ENCODE measurements around the gene CMTM1. TPM values are rescaled to one million over a fixed set of nuclear protein-coding genes. Genes with fewer than 3 reads are reported as not detected.
A peak's percentile ranks its signal among the peaks of the same experiment; 100 is the strongest.
"Not testable (repeated sequence)": the region's sequence is repeated elsewhere in the genome, so short reads cannot be mapped to it uniquely, and the experiment has no call there.

Gene CMTM1
- polyA plus RNA-seq, 3 donors = 5.5 to 7.9 (median 7.3) TPM

- DNase-seq (ENCODE audit: extremely low read depth in 1 of 11, low read depth in 9 of 11, low spot score in 4 of 11) = peak in 4 of 11 donors; percentile 24 to 51 (median 46)
These were observed 39.1 kb downstream of the CMTM1 start for GRCh38 chr16:66605177-66605978.

DNA sequence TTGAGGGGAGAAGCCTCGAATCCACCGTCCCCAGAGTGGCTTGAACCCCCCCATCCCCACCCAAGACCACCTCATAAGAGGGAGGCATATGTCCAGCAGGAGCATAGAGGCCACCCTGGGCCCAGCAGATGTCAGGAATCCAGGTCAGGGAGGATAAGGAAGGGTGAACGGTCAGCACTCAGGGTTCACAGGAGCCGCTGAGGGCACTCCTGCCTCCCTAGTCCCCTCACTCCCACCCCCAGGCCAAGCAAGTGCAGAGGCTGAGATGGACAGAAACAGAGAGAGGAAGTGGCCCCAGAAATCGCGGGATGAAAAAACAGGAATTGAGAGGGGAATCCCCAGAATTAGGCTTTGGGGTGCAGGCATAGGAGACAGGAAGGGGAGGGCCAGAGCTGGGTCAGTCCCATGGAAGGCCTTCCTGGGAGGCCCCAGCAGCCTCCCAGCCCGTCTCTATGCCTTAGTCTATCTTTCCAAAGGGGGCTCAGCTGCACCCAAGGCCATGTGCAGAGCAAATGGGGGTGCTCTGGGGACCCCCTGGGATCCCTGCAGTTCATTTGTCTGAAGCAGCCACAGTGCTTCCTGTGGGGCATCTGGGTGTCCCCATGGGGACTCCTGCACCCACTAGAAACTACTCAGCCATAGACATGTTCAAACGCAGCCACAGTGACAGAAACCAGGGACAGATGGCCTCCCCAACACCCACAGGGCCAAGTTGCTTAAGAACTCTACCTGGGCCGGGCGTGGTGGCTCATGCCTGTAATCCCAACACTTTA is 39.9 kb downstream of the CMTM1 start:
- DNase-seq (ENCODE audit: extremely low read depth in 1 of 11, low read depth in 9 of 11, low spot score in 4 of 11) = no peak

DNA sequence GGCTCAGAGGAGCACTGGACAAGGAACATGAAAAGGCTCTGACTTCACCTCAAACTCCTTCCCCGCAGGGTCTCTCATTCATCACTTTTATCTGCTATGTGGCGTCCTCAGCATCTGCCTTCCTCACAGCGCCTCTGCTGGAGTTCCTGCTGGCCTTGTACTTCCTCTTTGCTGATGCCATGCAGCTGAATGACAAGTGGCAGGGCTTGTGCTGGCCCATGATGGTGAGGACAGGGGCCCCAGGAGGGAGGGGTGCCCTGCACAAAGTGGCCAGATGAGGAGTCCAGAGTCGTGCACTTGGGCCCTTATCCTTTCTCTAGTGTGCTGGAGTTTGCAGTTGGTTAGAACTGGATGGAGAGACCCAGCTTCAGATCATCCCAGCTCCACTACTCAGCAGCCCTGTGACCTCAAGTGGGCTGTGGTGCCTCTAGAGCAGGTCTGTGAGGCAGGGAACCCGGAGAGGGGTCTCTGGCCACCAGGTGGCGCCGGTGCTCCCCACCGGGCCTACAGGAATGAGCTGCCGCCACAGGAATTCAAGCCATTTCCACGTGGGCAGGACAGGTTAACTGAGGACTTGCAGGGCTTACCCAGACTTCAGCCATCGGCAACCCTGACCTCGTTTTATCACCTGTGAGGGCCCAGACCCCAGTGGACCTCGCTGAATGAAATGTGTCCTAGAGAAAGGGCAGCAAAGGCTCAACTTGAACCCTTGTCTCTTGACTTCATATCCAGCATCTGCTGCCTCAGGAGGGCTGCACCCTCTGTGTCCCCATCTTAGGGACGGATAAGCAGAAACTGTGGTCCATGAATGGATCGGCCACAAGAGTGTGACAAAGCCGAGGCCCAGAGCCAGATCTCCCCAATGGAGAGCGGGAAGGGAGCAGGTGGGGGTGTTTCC is 42.3 kb downstream of the CMTM1 start:
- peak in 10 of 11 donors; percentile 67 to 86 (median 76) for DNase-seq (ENCODE audit: extremely low read depth in 1 of 11, low read depth in 9 of 11, low spot score in 4 of 11)

- DNase-seq (ENCODE audit: extremely low read depth in 1 of 11, low read depth in 9 of 11, low spot score in 4 of 11) = no peak
These were observed 42.9 kb downstream of the CMTM1 start for GRCh38 chr16:66609139-66609510.

DNA sequence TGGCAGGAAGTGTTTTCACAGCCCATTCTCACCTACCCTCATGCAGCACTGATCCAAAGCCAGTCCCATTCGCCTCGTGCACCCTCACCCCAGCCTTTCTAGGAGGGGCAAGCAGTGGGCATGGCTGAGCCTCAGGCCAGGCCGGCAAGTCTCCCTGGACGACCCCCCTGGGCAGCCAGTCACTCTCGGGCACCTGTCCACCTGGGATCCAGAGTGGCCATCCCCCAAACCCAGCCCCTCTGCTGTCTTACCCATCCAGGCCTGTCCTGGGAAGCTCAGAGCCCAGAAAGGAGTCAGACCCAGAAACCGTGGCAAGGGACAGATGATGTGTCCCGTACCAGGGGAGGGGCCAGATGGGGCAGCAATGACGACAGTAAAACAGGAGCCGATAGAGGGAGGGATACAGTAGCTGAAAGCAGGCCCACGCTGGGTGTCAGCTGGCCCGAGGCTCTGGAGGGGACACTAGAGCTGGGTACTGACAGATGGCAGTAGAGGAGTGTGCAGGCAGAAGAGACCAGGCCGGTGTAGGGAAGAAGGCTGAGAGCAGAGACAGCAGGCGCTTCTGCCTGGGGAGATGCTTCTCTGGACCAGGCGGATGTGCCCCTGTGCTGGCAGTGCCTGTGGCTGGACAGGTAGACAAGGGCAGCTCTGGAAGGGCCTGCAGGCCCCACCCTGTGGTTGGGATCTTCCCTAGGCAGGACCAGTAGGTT is 44.0 kb downstream of the CMTM1 start:
- DNase-seq (ENCODE audit: extremely low read depth in 1 of 11, low read depth in 9 of 11, low spot score in 4 of 11) = no peak

DNA sequence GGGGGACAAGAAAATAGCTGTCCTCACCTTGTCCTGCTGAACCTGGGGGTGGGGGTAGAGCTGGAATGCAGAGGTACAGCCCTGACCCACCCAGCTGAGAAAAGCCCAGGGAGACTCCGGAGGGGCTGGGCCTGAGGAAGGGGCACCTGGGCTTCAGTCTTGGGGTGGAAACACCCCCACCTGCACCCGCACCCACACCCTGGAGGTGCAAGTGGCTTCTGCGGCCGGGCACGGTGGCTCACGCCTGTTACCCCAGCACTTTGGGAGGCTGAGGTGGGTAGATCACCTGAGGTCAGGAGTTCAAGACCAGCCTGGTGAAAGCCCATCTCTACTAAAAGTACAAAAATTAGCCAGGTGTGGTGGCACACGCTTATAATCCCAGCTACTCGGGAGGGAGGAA is 45.7 kb downstream of the CMTM1 start:
- DNase-seq (ENCODE audit: extremely low read depth in 1 of 11, low read depth in 9 of 11, low spot score in 4 of 11) = not testable (repeated sequence)

- DNase-seq (ENCODE audit: extremely low read depth in 1 of 11, low read depth in 9 of 11, low spot score in 4 of 11) = no peak
These were observed 46.2 kb downstream of the CMTM1 start for GRCh38 chr16:66612422-66612821.

DNA sequence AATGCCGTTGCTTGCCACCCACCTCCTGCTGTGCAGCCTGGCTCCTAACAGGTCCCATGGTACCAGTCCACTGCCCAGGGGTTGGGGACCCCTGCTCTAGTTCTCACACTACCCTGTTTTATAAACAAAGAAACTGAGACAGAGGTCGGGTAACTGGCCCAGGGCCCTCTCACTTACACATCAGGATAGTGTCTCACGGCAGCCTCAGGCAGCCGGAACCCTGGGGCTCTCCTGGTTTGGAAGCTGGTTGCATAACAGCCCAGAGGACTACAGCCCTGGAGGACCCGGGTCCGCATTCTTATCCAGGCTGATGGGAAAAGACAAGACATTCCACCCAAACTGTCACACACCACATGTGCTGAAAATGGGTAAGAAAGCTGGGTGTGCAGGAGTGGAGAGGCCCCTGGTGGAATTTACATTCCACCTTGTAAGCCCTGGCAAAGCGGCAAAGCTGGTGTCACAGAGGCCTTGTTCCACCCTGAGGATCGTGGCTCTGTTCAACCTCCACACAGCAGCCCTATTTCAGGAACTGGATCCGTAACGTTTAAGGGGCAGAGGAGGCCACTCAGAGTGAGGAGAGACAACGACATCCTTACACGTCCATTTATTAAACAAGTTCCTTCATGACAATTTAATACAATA is 48.0 kb downstream of the CMTM1 start:
- DNase-seq (ENCODE audit: extremely low read depth in 1 of 11, low read depth in 9 of 11, low spot score in 4 of 11) = no peak

GRCh38 chr16:66616169-66616568 is 49.9 kb downstream of the CMTM1 start:
- no peak for DNase-seq (ENCODE audit: extremely low read depth in 1 of 11, low read depth in 9 of 11, low spot score in 4 of 11)

GRCh38 chr16:66616592-66616991 is 50.4 kb downstream of the CMTM1 start:
- DNase-seq (ENCODE audit: extremely low read depth in 1 of 11, low read depth in 9 of 11, low spot score in 4 of 11) = no peak

GRCh38 chr16:66617010-66617434 is 50.8 kb downstream of the CMTM1 start:
- no peak for DNase-seq (ENCODE audit: extremely low read depth in 1 of 11, low read depth in 9 of 11, low spot score in 4 of 11)

- DNase-seq (ENCODE audit: extremely low read depth in 1 of 11, low read depth in 9 of 11, low spot score in 4 of 11) = no peak
These were observed 51.5 kb downstream of the CMTM1 start for GRCh38 chr16:66617728-66618127.

DNA sequence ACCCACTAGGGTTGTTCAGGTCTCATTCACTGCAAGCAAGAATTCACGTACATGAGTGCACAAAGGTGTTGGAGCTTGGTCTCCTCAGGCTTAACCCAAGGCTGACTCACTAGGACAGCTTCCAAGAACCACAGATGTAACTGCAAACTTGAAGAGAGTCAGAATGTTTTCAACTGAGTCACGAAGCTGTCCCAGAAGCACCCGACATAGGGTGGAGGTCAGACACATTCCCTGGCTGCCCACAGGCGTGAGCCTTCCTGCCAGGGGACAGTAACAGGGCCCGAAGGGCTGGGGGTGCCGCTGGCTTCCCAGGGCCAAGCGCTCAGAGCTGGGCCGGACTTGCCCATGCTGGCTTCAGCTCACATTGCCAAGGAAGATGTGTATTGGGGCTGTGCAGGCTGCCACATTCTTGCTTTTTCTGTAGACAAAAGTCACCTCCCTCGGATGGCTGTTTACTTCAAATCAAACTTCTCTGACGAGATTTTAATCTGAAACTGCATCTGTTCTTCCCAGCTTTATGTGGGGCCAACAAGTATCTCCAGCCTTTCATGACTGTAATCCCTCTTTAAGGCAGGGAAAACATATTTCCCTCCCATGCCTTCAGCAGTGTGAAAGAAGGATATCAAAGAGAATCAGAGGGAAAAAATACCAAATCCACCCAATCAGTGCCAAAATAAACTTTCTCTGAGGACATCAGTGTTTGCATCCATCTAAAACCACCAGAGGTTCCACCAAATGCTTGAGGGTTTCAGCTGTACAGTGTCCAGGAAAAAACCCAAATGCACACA is 52.5 kb downstream of the CMTM1 start:
- no peak for DNase-seq (ENCODE audit: extremely low read depth in 1 of 11, low read depth in 9 of 11, low spot score in 4 of 11)

GRCh38 chr16:66619534-66620428 is 53.5 kb downstream of the CMTM1 start:
- DNase-seq (ENCODE audit: extremely low read depth in 1 of 11, low read depth in 9 of 11, low spot score in 4 of 11) = peak in 1 of 11 donors; percentile 30

DNA sequence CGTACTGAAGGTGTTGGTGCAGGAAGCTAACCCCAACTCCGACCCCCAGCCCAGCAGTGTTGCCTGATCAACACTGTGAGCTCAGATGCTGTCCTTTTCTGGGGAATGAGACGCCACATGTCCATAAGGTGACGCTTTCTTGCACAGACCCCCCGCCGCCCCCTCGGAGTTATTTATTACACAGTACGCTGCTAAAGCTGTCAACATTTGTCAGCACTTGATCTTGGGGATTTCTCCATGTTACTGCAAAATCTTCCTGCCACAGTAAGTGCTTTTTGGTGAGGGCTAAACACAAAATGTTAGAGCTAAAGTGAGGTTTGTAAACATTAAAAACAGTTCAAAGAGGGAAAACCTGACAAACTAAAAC is 54.2 kb downstream of the CMTM1 start:
- no peak for DNase-seq (ENCODE audit: extremely low read depth in 1 of 11, low read depth in 9 of 11, low spot score in 4 of 11)

DNA sequence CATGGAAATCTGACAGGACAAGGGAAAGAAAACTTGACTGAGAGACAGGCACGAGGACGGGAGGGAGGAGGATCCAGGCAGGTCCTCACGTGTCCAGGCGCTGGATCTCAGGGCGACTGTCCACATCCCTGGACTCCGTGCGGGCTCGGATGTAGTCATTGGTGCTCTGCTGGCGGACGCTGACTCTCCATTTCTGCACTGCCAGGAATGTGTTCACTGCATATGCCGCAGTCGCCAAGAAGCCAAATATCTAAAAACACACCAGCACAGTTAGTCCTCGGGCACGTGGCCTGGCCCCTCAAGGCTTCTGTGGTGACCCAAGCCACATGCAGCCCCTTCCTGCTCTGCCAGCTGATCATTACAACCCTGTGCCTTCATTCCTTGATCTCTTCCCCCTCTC is 55.7 kb downstream of the CMTM1 start:
- no peak for DNase-seq (ENCODE audit: extremely low read depth in 1 of 11, low read depth in 9 of 11, low spot score in 4 of 11)

- no peak for DNase-seq (ENCODE audit: extremely low read depth in 1 of 11, low read depth in 9 of 11, low spot score in 4 of 11)
These were observed 56.6 kb downstream of the CMTM1 start for GRCh38 chr16:66622863-66623262.

Measured in renal cortex interstitium (tissue), 11 donors.